Measurements from ENCODE around the gene ZNF227. TPM values are rescaled to one million over a fixed set of nuclear protein-coding genes. Genes with fewer than 3 reads are reported as not detected.

Gene ZNF227
- polyA plus RNA-seq, 1 donor from 2014 or later, result 25.5 TPM

GRCh38 chr19:44277331-44277730 is 65.0 kb downstream of the ZNF227 start:
- TF ChIP-seq TAF1 (IDR thresholded peaks at IDR 0.05; ENCODE audit: low read depth), result no peak
- no peak for TF ChIP-seq POLR2AphosphoS5 (IDR thresholded peaks at IDR 0.05)
- no peak for TF ChIP-seq REST (IDR thresholded peaks at IDR 0.05; ENCODE audit: borderline replicate concordance)
- no peak for TF ChIP-seq SMC3 (conservative IDR thresholded peaks at IDR 0.05; ENCODE audit: poor library complexity)
- no peak for TF ChIP-seq EZH2 (IDR thresholded peaks at IDR 0.05; ENCODE audit: borderline replicate concordance, insufficient read depth, low read length, poor library complexity, severe bottlenecking)
- TF ChIP-seq MXI1 (conservative IDR thresholded peaks at IDR 0.05; ENCODE audit: poor library complexity, severe bottlenecking), result no peak
- H3K27me3 ChIP-seq (ENCODE audit: insufficient read depth, low read depth, low read length), result no peaks in the 10 kb centered on the region
- H3F3A ChIP-seq (ENCODE audit: insufficient read depth, low read length, poor library complexity, severe bottlenecking), result no peaks in the 10 kb centered on the region
- no peak overlapping the region for H3K27ac ChIP-seq (ENCODE audit: low read length)
- H3K79me2 ChIP-seq (replicated peaks; ENCODE audit: insufficient read depth, low read length), result no peaks in the 10 kb centered on the region
- peaks cover 6% of the 10 kb centered on the region for H3K36me3 ChIP-seq (ENCODE audit: insufficient read depth, low read length)
- H3K9me3 ChIP-seq (ENCODE audit: low read length), result peaks cover 5% of the 10 kb centered on the region
- H4K20me1 ChIP-seq (ENCODE audit: insufficient read depth), result no peaks in the 10 kb centered on the region
- no peak overlapping the region for H2AFZ ChIP-seq (ENCODE audit: low read depth, low read length)
- no peak overlapping the region for H3K9ac ChIP-seq (ENCODE audit: low read length)
- H3K4me2 ChIP-seq (ENCODE audit: low read length), result no peak overlapping the region
- no peaks in the 10 kb centered on the region for H3K9me2 ChIP-seq (ENCODE audit: insufficient read depth, low read length)
- no peak overlapping the region for H3K4me3 ChIP-seq (ENCODE audit: low read length)

DNA sequence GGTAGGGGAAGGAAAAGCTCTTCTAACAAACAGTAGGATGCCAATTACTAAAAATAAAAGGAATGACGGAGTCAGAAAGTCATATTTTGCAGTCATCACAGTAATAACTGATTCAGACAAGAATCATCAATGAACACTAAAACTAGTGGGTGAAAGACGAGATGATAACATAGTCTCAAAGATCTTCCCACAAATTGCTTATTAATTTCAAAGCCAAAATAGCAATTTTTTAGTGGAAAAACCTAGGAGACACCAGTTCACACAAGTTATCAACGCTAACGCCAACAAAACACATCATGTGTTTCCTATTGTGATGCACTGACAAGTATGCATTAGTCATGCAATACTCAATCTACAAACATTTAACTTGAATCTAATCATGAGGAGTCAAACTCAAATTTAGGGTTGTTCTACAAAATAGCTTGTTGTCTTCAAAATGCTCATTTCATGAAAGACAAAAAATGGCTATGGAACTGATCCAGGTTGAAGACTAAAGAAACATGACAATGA is 65.9 kb downstream of the ZNF227 start:
- Histone ChIP-seq H3K9ac (ENCODE audit: low read length) (no peak overlapping the region), H3K79me2 (replicated peaks; ENCODE audit: insufficient read depth, low read length) (no peaks in the 10 kb centered on the region), H3K9me2 (ENCODE audit: insufficient read depth, low read length) (no peaks in the 10 kb centered on the region), H3K27ac (ENCODE audit: low read length) (no peak overlapping the region), H4K20me1 (ENCODE audit: insufficient read depth) (no peaks in the 10 kb centered on the region), H3K4me2 (ENCODE audit: low read length) (no peak overlapping the region), H3K27me3 (ENCODE audit: insufficient read depth, low read depth, low read length) (no peaks in the 10 kb centered on the region), H3K9me3 (ENCODE audit: low read length) (peaks cover 5% of the 10 kb centered on the region), H2AFZ (ENCODE audit: low read depth, low read length) (no peak overlapping the region), H3K4me3 (ENCODE audit: low read length) (no peak overlapping the region), H3K36me3 (ENCODE audit: insufficient read depth, low read length) (peaks cover 4% of the 10 kb centered on the region), H3F3A (ENCODE audit: insufficient read depth, low read length, poor library complexity, severe bottlenecking) (no peaks in the 10 kb centered on the region)
- TF ChIP-seq TAF1 (IDR thresholded peaks at IDR 0.05; ENCODE audit: low read depth) (no peak), RAD21 (conservative IDR thresholded peaks at IDR 0.05) (no peak), REST (IDR thresholded peaks at IDR 0.05; ENCODE audit: borderline replicate concordance) (no peak)
